Upper lobe of left lung (tissue), 6 donors: ENCODE data around the gene CHRNA7. TPM values are rescaled to one million over a fixed set of nuclear protein-coding genes. Genes with fewer than 3 reads are reported as not detected.

Experiments used
- ATAC-seq, 2 donors: fragments of 200-7000 bp; cut with Tn5 transposase; one replicate each; pipeline ENCODE4 v1.9.1; 2022; ENCODE audit warnings: mild to moderate bottlenecking in 2 of 2, moderate library complexity in 2 of 2; ENCODE audit not compliant: low FRiP score in 2 of 2
- DNase-seq, 2 donors: peaks; one replicate each; pipeline ENCODE4 v3.0.0-alpha.2; 2019 to 2020
- H3K27ac ChIP-seq, 4 donors: fragments of 200-600 bp; sonication (generic); one replicate each; pipeline ENCODE4 v1.5.1; 2016 to 2019
- H3K27me3 ChIP-seq, 4 donors: fragments of 200-600 bp; sonication (generic); one replicate each; pipeline ENCODE4 v1.5.1; 2017 to 2019
- H3K36me3 ChIP-seq, 4 donors: fragments of 200-600 bp; sonication (generic); one replicate each; pipeline ENCODE4 v1.5.1; 2016 to 2019
- H3K4me1 ChIP-seq, 4 donors: fragments of 200-600 bp; sonication (generic); one replicate each; pipeline ENCODE4 v1.5.1; 2018 to 2019
- H3K4me3 ChIP-seq, 4 donors: fragments of 200-600 bp; sonication (generic); one replicate each; pipeline ENCODE4 v1.5.1; 2017 to 2019; ENCODE audit warnings: mild to moderate bottlenecking in 2 of 4, moderate library complexity in 1 of 4
- H3K9me3 ChIP-seq, 4 donors: fragments of 200-600 bp; sonication (generic); one replicate each; pipeline ENCODE4 v1.5.1; 2018 to 2019
- EP300 ChIP-seq, 4 donors: sonication (generic); formaldehyde crosslinking; IDR thresholded peaks; one replicate each; pipeline ENCODE4 v1.5.1; 2017; ENCODE audit warnings: antibody characterized with exemption in 4 of 4, control low read depth in 2 of 4
- POLR2A ChIP-seq, 4 donors: fragments of 450-650 bp; IDR thresholded peaks; one replicate each; pipeline ENCODE4 v1.5.1; 2016 to 2017; ENCODE audit warnings: antibody characterized with exemption in 4 of 4, mild to moderate bottlenecking in 2 of 4
- POLR2AphosphoS5 ChIP-seq, 2 donors: sonication (generic); formaldehyde crosslinking; IDR thresholded peaks; one replicate each; pipeline ENCODE4 v1.5.1; 2017; ENCODE audit warnings: antibody characterized with exemption in 2 of 2
- WGBS, 2 donors: methylation state at CpG; one replicate each; pipeline ENCODE4 v1.1.5; 2017 to 2018; 5-methylcytosine and 5-hydroxymethylcytosine counted together
- total RNA-seq, 6 donors: library from RNA; depleted of rRNA in 4 of 6; stranded (reverse); fragments of >200 nt in 4 of 6; gene quantifications; one replicate each; pipeline versions ENCODE4 v1.1.0 to v1.2.1, GENCODE V29; 2016 to 2021
- TF ChIP-seq, protein P1 (sequence below), 6 experiments: fragments of 450-650 bp in 4 of 6; fragments of 200-600 bp in 2 of 6; sonication (generic) in 2 of 6; IDR thresholded peaks; one replicate each; pipeline ENCODE4 v1.5.1; 2016 to 2019; ENCODE audit warnings: antibody characterized with exemption in 6 of 6
- donor health status: DM: no; HTN: no; CAD: no; lungs with moderate emphysema.
- donor health status: DM: no; HTN: yes; CAD: no; lungs with severe emphysema.

CHRNA7 gene
- total RNA-seq, 6 donors from 2014 or later, result 1.1 to 5.2 (median 1.7) TPM

DNA sequence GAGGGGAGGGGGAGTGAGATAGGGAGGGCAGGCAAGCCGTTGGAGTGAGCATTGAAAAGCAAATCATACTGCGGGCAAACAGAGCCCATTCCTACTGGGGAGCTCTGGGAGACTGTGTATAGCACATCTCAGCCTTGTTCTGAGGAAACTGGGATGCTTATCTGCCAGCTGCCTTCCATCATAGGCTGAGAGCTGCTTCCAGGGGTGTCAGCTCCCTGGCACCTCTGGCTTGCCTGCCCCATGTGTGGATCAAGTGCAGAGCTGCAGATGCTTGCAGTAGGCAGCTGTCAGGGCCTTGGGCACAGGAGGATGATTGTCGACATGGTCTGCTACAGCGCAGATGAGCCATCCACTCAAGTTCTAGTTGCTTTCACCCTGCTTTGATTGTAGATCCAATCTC is 86.8 kb downstream of the CHRNA7 start:
- 46 to 76% methylated on average over 2 to 4 of the region's 4 CpGs for WGBS, 2 donors
- ATAC-seq (no peak), DNase-seq (no peak)
- Histone ChIP-seq H3K4me3 (no peak overlapping the region), H3K9me3 (no peaks in the 10 kb centered on the region), H3K36me3 (no peaks in the 10 kb centered on the region), H3K27me3 (no peaks in the 10 kb centered on the region), H3K4me1 (no peaks in the 10 kb centered on the region), H3K27ac (no peak overlapping the region)
- TF ChIP-seq, protein P1, sequence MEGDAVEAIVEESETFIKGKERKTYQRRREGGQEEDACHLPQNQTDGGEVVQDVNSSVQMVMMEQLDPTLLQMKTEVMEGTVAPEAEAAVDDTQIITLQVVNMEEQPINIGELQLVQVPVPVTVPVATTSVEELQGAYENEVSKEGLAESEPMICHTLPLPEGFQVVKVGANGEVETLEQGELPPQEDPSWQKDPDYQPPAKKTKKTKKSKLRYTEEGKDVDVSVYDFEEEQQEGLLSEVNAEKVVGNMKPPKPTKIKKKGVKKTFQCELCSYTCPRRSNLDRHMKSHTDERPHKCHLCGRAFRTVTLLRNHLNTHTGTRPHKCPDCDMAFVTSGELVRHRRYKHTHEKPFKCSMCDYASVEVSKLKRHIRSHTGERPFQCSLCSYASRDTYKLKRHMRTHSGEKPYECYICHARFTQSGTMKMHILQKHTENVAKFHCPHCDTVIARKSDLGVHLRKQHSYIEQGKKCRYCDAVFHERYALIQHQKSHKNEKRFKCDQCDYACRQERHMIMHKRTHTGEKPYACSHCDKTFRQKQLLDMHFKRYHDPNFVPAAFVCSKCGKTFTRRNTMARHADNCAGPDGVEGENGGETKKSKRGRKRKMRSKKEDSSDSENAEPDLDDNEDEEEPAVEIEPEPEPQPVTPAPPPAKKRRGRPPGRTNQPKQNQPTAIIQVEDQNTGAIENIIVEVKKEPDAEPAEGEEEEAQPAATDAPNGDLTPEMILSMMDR (IDR thresholded peaks at IDR 0.05), result no peak
- TF ChIP-seq EP300 (IDR thresholded peaks at IDR 0.05) (no peak), POLR2AphosphoS5 (IDR thresholded peaks at IDR 0.05) (no peak), POLR2A (IDR thresholded peaks at IDR 0.05) (no peak)

DNA sequence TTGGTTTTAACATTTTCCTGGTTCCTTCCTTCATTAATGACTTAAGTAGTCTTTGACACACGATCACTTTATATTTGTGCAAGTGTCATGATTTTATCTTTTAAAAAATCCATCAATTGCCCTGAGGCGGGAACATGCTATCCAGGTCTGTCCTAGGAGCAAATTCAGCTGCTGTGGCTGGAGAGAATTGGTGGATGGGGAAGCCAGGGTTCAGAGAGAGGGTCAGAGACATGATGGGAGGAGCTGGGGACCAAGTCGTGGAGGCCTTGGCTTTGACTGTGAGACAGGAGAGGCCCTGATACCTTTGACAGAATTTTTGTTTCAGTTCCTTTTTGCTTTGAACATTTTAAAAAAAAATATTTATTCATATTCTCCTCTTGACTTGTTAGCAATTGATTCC is 89.0 kb downstream of the CHRNA7 start:
- Histone ChIP-seq H3K27ac (no peak overlapping the region), H3K4me1 (no peaks in the 10 kb centered on the region), H3K9me3 (no peaks in the 10 kb centered on the region), H3K27me3 (no peaks in the 10 kb centered on the region), H3K36me3 (no peaks in the 10 kb centered on the region), H3K4me3 (no peak overlapping the region)
- DNase-seq (no peak), ATAC-seq (no peak)
- WGBS, 2 donors, result 74 to 80% methylated on average over 3 of the region's 3 CpGs
- TF ChIP-seq POLR2AphosphoS5 (IDR thresholded peaks at IDR 0.05) (no peak), POLR2A (IDR thresholded peaks at IDR 0.05) (no peak), EP300 (IDR thresholded peaks at IDR 0.05) (no peak)
- TF ChIP-seq, protein P1 (IDR thresholded peaks at IDR 0.05), result no peak

DNA sequence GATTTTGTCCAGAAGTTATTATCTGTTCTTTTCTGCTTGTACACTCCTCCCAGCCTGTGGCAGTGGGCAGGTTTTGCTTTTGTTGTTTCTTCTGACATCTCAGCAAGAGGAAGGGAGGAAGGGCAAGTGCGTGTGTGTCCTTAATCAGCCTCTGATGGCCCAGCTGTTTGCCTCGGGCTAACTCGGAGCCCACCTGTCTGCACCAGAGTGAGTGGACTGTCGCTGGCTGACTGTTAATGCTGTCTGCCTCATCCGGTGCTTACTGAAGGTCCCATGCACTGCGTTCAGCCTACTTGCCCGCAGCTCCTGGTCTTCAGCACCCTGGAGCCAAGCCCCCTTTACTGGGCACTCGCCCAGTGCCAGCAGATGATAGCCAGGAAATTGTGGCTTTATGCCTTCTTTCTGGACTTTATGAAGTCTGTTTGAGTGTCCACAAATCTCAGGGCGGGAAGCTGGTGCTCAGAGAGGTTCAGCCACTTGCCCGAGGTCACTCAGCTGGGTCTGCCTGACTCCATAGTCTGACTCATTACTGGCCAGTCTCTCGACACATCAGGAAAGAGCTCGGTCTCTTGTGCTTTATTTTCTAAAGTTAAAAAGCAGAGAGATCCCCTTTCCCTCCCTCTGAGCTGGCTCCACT is 89.5 kb downstream of the CHRNA7 start:
- H3K4me3 ChIP-seq, result no peak overlapping the region
- H3K36me3 ChIP-seq, result no peaks in the 10 kb centered on the region
- H3K27ac ChIP-seq, result no peak overlapping the region
- TF ChIP-seq EP300 (IDR thresholded peaks at IDR 0.05) (no peak), POLR2AphosphoS5 (IDR thresholded peaks at IDR 0.05) (no peak), POLR2A (IDR thresholded peaks at IDR 0.05) (no peak)
- TF ChIP-seq, protein P1 (IDR thresholded peaks at IDR 0.05), result no peak
- DNase-seq (no peak), ATAC-seq (no peak)
- no peaks in the 10 kb centered on the region for H3K9me3 ChIP-seq
- WGBS, 2 donors, result 70 to 80% methylated on average over 11 to 12 of the region's 12 CpGs
- H3K4me1 ChIP-seq, result no peaks in the 10 kb centered on the region
- no peaks in the 10 kb centered on the region for H3K27me3 ChIP-seq

DNA sequence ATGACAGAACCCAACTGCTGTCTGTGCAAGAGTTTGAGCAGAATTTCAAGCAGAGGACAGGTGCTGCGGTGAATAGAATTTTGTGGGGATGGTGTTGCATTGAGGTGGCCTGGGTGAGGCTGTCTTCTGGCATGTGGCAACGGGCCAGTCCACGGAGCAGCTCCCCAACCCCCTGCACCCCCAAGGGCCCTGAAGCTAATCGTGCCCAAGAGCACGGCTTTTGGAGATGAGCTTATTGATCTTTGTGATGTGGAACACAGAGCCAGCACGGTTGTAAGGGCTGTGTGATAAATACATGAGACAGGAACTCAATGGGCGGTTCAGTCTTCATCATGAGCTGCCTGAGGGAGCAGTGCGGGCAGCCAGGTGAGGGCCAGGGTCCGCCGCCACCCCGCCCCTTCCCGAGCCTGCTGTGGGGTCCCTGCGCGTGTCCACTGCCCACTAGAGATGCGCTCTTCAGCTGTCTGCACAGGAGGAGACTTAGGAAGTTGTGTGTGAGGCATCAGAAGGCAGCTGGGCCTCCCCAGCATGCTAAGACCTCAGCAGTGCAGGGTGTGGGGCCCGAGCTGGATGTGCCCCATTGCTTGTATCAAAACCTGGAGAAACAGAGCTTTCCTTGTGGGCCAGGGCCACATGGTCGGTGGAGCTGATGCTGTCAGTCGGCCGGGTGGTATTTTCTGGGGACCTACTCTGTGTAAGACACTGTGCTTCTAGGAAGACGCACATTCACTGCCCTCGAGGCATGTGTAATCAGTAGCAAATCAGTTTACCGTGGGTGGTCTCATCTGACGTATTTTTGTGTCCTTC is 90.5 kb downstream of the CHRNA7 start:
- H3K4me1 ChIP-seq, result no peaks in the 10 kb centered on the region
- H3K9me3 ChIP-seq, result no peaks in the 10 kb centered on the region
- ATAC-seq (peak in 1 of 2 donors; percentile 11), DNase-seq (peak in 1 of 2 donors; percentile 50)
- H3K4me3 ChIP-seq, result no peak overlapping the region
- no peaks in the 10 kb centered on the region for H3K36me3 ChIP-seq
- no peak overlapping the region for H3K27ac ChIP-seq
- TF ChIP-seq POLR2A (IDR thresholded peaks at IDR 0.05) (no peak), POLR2AphosphoS5 (IDR thresholded peaks at IDR 0.05) (no peak), EP300 (IDR thresholded peaks at IDR 0.05) (no peak)
- TF ChIP-seq, protein P1 (IDR thresholded peaks at IDR 0.05), result no peak
- no peaks in the 10 kb centered on the region for H3K27me3 ChIP-seq
- WGBS, 2 donors, result 88 to 90% methylated on average over 17 to 23 of the region's 23 CpGs
